CD4-positive, alpha-beta T cell (primary cell): Measurements from ENCODE around the gene BABAM2. TPM values are rescaled to one million over a fixed set of nuclear protein-coding genes. Genes with fewer than 3 reads are reported as not detected.

Experiments used
- ATAC-seq: fragments of 200-7000 bp; cut with Tn5 transposase; one replicate; pipeline ENCODE4 v1.10.0; 2022; ENCODE audit warnings: mild to moderate bottlenecking; ENCODE audit not compliant: poor library complexity
- CTCF ChIA-PET: fragments of 350-600 bp; sonication (Branson Sonifier 250); formaldehyde crosslinking; loops from one replicate; lab custom pipeline; 2021; ENCODE audit warnings: antibody characterized with exemption, inconsistent platforms; lab: Charles Lee
- POLR2A ChIA-PET: fragments of 350-600 bp; sonication (Branson Sonifier 250); formaldehyde crosslinking; loops from one replicate; lab custom pipeline; 2021; ENCODE audit warnings: antibody characterized with exemption, inconsistent platforms; lab: Charles Lee
- DNase-seq, 14 experiments: peaks; one replicate each; pipeline ENCODE4 v3.0.0-alpha.2; 2013 to 2020; ENCODE audit warnings: mixed read lengths in 2 of 14
- H3K27ac ChIP-seq, 2 donors: one replicate each; pipeline versions ENCODE4 v1.5.1 to v1.7.0; 2013; ENCODE audit warnings: low read length in 2 of 2, low read depth in 1 of 2, mild to moderate bottlenecking in 1 of 2
- H3K27me3 ChIP-seq, 2 experiments: 1 replicate in 1 of 2; 2 replicates in 1 of 2; pipeline versions ENCODE4 v1.6.1 to v1.7.0; 2013; ENCODE audit warnings: low read length in 2 of 2, control low read depth in 1 of 2, mild to moderate bottlenecking in 1 of 2, moderate library complexity in 1 of 2; ENCODE audit not compliant: insufficient read depth in 2 of 2, control insufficient read depth in 1 of 2
- H3K36me3 ChIP-seq: one replicate; pipeline ENCODE4 v1.6.1; 2013; ENCODE audit warnings: low read length, control low read depth; ENCODE audit not compliant: insufficient read depth
- H3K4me1 ChIP-seq: one replicate; pipeline ENCODE4 v1.6.1; 2013; ENCODE audit warnings: low read length, control low read depth; ENCODE audit not compliant: insufficient read depth
- H3K4me3 ChIP-seq: one replicate; pipeline ENCODE4 v1.5.1; 2013; ENCODE audit warnings: mild to moderate bottlenecking, low read length, moderate library complexity
- H3K9me3 ChIP-seq, 2 experiments: 1 replicate in 1 of 2; 2 replicates in 1 of 2; pipeline versions ENCODE4 v1.6.1 to v1.7.0; 2013; ENCODE audit warnings: low read length in 2 of 2, mild to moderate bottlenecking in 2 of 2, control low read depth in 1 of 2, moderate library complexity in 1 of 2; ENCODE audit not compliant: control insufficient read depth in 1 of 2, insufficient read depth in 1 of 2
- H3K27ac Mint-ChIP-seq: one replicate; pipeline ENCODE4 v1.8.0; 2020; ENCODE audit warnings: mixed read lengths
- H3K27me3 Mint-ChIP-seq: one replicate; pipeline ENCODE4 v1.8.0; 2021; ENCODE audit warnings: mixed read lengths
- H3K36me3 Mint-ChIP-seq: one replicate; pipeline ENCODE4 v1.8.0; 2021; ENCODE audit warnings: low read depth, mixed read lengths
- H3K4me1 Mint-ChIP-seq: one replicate; pipeline ENCODE4 v1.8.0; 2021; ENCODE audit warnings: low read depth, mixed read lengths
- H3K4me3 Mint-ChIP-seq: one replicate; pipeline ENCODE4 v1.8.0; 2020; ENCODE audit warnings: mild to moderate bottlenecking, mixed read lengths
- H3K9me3 Mint-ChIP-seq: one replicate; pipeline ENCODE4 v1.8.0; 2020; ENCODE audit warnings: mixed read lengths
- CTCF ChIP-seq: fragments of 200-600 bp; IDR thresholded peaks from one replicate; pipeline ENCODE4 v1.8.0; 2022; ENCODE audit warnings: antibody characterized with exemption, mild to moderate bottlenecking
- intact Hi-C, 2 experiments: fragments of 100-400 bp; cut with DNase I in 1 of 2; cut with micrococcal nuclease in 1 of 2; formaldehyde crosslinking; loops; one replicate each; pipeline versions ENCODE4 v1.15.1 to v1.9.0; 2023 to 2025; cut with DNase I, micrococcal nuclease
- total RNA-seq, 174 experiments: library from RNA in 2 of 174; stranded (reverse) in 2 of 174; gene quantifications; one replicate each; pipeline ENCODE4 v1.2.3 and lab custom pipeline; 2021 to 2026

The BABAM2 gene
- total RNA-seq, 2 experiments from 2014 or later: 29.2 to 32.8 TPM

GRCh38 chr2:27891673-27892105 is 1.2 kb downstream of the BABAM2 start:
- H3K4me3 ChIP-seq: no peak overlapping the region
- H3K27ac ChIP-seq: peak overlapping the region in 1 of 2 donors; percentile 99
- peak overlapping the region; percentile 97 for H3K4me3 Mint-ChIP-seq

DNA sequence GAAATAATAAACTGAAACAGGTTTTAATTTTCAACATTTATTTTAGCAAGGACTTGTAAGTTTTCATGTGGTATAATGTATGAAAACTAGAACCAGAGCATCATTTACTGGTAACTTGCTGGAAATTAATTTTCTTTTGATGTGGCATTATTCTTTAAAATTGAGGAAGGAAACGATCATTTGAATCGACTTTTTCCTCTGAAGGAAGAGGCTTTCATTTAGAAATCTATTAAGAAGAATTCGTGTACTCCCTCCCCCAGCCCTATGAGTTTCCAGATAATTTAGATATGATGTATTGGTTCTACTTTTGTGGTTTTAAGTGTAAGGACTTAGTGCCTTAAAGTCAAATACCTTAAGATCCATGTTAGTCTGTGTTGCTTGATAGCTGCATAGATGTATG is 2.5 kb downstream of the BABAM2 start:
- Mint-ChIP-seq H3K9me3 (no peaks in the 10 kb centered on the region), H3K4me1 (peaks cover 79% of the 10 kb centered on the region), H3K27ac (peak overlapping the region; percentile 100), H3K36me3 (peaks cover 62% of the 10 kb centered on the region), H3K4me3 (peak overlapping the region; percentile 46), H3K27me3 (peaks cover 6% of the 10 kb centered on the region)
- ATAC-seq: no peak
- no peaks in the 10 kb centered on the region for H3K9me3 ChIP-seq
- H3K27ac ChIP-seq: no peak overlapping the region
- H3K36me3 ChIP-seq: peaks cover 19% of the 10 kb centered on the region
- H3K4me3 ChIP-seq: no peak overlapping the region
- ChIA-PET CTCF (interaction anchor here (1.5 kb wide), 1 partner anchor 28 kb away, joined by 5 read pairs; no protein-coding TSS in a partner anchor), POLR2A (no interaction called here)
- peak in 3 of 14 experiments; percentile 42 to 45 (median 42) for DNase-seq
- intact Hi-C loops: loop anchor here (5.0 to 10.0 kb wide), 6 partner anchors 74 to 1861 kb away; partner anchors contain the start of genes IFT172 (in 1 of the 2), RAB10 (in 1 of the 2) and SLC35F6 (in 1 of the 2)
- H3K27me3 ChIP-seq: no peaks in the 10 kb centered on the region
- no peak for TF ChIP-seq CTCF
- H3K4me1 ChIP-seq: peaks cover 25% of the 10 kb centered on the region

More at GRCh38 chr2:27891673-27892105, 1.2 kb downstream of the BABAM2 start:
- POLR2A ChIA-PET: interaction anchor here (0.7 to 1.5 kb wide), 5 partner anchors 29 to 519 kb away, joined by 3 to 10 read pairs (median 3); no protein-coding TSS in a partner anchor
- Histone ChIP-seq H3K36me3 (peaks cover 13% of the 10 kb centered on the region), H3K9me3 (no peaks in the 10 kb centered on the region), H3K4me1 (peaks cover 23% of the 10 kb centered on the region), H3K27me3 (no peaks in the 10 kb centered on the region)
- no peak for ATAC-seq
- H3K36me3 Mint-ChIP-seq: peaks cover 49% of the 10 kb centered on the region
- peaks cover 6% of the 10 kb centered on the region for H3K27me3 Mint-ChIP-seq
- DNase-seq: no peak
- no peaks in the 10 kb centered on the region for H3K9me3 Mint-ChIP-seq
- peak overlapping the region; percentile 100 for H3K27ac Mint-ChIP-seq
- intact Hi-C loops: loop anchor here (1.0 to 10.0 kb wide), 9 partner anchors 29 to 1859 kb away; partner anchors contain the start of genes MRPL33 (in 2 of the 2), FOSL2 (in 1 of the 2), IFT172 (in 1 of the 2) and RAB10 (in 1 of the 2)
- no peak for TF ChIP-seq CTCF
- peaks cover 66% of the 10 kb centered on the region for H3K4me1 Mint-ChIP-seq
- CTCF ChIA-PET: interaction anchor here (1.5 kb wide), 1 partner anchor 30 kb away, joined by 5 read pairs; no protein-coding TSS in a partner anchor

- Histone ChIP-seq H3K4me1 (peaks cover 6% of the 10 kb centered on the region), H3K27me3 (no peaks in the 10 kb centered on the region), H3K27ac (no peak overlapping the region), H3K36me3 (peaks cover 24% of the 10 kb centered on the region), H3K4me3 (no peak overlapping the region), H3K9me3 (no peaks in the 10 kb centered on the region)
- no peak overlapping the region for H3K4me3 Mint-ChIP-seq
- no peaks in the 10 kb centered on the region for H3K27me3 Mint-ChIP-seq
- TF ChIP-seq CTCF: no peak
- no peaks in the 10 kb centered on the region for H3K9me3 Mint-ChIP-seq
- ATAC-seq (no peak), DNase-seq (peak in 3 of 14 experiments; percentile 22 to 54 (median 50))
- peaks cover 53% of the 10 kb centered on the region for H3K4me1 Mint-ChIP-seq
- CTCF ChIA-PET: no interaction called here
- peak overlapping the region; percentile 40 for H3K27ac Mint-ChIP-seq
- peaks cover 80% of the 10 kb centered on the region for H3K36me3 Mint-ChIP-seq
- POLR2A ChIA-PET: no interaction called here
- intact Hi-C loops: loop anchor here in 1 of 2 experiments (10.0 kb wide), 2 partner anchors 1133 to 1713 kb away; partner anchors contain the start of gene SLC35F6
These were observed 7.2 kb downstream of the BABAM2 start for GRCh38 chr2:27897717-27898116.
